GM21528 (cell line): ENCODE measurements around the gene WWOX.

Experiments used
- ATAC-seq: cut with Tn5 transposase; IDR thresholded peaks from one replicate; pipeline ENCODE4 v1.9.1; 2021; ENCODE audit warnings: mild to moderate bottlenecking, moderate library complexity; ENCODE audit not compliant: unreplicated experiment, low FRiP score

The WWOX gene

DNA sequence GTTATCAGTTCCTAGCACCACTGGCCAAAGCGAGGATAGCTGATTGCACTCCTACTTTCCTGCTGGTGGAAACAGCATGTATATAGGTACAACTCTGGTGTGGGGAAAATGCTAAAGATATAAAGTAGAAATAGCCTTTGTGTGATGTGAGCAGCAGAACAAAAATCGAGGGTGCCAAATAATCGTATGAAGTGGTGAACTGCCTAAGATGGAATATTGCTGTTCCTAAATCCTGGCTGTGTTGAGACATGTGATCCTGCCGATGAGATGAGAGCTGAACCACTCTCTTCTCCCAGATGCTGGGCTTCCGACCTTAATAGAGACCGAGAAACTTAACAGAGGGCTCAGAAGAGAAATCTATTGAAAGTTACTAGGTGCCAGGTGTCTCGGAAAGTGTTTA is 117.8 kb downstream of the WWOX start:
- ATAC-seq: no peak

DNA sequence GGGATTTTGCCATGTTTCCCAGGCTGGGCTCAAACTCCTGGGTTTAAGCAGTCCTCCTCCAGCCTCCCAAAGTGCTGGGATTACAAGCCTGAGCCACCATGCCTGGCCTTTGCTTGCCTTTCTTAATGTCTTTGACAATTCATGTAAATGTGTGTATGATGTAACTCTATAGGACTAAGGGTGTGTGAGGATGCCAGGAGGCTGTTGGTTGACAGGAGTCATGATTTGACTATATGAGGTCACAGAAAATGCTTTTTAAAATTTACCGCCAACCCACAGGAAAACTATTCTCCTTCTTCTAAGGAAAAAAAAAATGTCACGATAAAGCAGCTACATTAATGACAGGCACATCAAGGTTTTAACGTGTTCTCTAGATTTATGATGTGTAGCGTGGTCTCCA is 118.8 kb downstream of the WWOX start:
- ATAC-seq: no peak

DNA sequence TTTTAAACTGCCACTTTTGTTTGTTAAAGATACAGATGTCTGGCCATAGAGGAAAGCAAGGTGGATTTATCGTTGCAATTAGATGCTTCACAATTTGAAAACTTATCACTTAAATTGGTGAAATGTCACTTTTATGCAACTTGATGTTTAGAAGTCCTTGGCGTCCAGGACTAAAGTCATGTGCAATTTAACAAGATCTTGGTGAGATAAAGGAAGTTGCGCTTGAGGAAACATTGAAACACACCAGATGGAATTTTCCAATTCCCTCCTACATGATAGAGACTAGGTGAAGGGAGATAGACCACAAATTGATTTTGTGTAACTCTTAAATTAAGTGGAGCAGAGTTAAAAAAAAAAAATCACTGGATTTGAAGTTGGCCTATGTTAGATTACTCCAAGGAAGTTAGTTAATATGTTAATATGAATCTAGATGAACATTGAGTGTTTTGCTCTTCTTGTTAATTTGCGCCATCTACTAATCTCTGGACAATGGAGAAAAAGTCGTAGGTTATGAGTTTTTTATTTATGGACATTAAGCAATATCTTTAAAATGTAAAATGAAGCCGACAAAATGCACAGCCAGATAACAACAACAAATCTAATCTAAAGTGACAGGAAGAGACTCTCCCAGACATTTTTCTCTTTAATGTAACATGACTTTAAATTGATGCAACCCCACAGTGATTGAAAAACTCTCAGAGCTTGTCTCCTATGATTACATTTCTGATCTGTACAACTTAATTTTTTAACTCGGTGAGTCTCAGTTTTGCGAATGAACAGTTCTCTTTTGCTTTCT is 119.6 kb downstream of the WWOX start:
- no peak for ATAC-seq

DNA sequence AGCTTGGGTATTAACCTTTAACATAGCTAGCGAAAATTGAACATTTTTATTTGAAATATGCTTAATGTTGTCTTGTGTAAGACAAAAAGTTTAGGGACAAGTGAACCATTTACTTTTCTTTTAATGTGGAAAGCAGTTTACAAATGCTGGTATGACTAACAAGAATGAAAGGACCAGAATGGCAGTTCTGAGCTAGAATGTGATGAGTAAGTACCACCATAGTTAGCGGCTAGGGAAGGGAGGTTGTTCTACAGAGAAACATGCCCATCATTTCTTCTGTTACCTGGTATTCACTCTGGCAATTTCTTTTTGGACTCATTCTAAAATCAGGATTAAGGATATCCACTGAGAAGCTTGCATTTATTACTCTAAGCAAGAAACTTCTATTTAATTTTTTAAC is 121.1 kb downstream of the WWOX start:
- ATAC-seq: no peak

DNA sequence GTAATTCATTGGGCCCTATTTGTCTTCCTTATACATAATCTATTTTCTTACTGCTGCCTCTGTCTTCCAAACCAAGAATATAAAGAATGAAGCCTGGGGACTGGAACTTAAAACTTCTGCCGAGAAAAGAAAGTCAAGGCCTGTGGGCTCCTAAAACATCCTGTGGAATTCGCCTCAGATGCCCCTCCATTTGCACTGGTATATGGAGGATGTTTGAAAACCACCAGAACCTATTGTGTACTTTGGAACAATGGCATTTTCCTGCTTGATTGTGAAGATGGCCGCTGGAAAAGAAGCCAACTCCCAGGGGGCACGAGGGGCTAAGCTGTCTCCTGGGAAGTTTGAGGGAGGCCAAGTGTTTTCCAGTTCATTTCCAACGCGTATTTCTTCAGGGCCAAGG is 122.4 kb downstream of the WWOX start:
- ATAC-seq: no peak

DNA sequence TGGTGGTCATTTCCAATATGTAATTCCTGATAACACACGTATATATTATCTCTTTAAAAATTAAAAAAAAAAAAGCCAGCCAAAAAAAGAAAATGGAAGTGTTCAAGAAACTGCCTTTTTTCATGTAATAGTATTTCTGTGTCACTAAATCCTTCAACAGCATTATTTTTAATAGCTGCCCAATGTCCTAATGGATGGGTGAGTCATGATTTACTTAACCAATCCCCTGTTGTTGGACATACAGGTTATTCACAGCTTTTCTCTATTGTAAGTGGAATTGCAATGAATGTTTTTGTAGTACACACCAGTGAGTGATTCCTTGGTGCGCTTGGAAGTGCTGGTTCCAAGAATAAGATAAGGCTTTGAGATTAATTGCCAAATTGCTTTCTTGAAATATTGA is 124.9 kb downstream of the WWOX start:
- ATAC-seq: no peak

DNA sequence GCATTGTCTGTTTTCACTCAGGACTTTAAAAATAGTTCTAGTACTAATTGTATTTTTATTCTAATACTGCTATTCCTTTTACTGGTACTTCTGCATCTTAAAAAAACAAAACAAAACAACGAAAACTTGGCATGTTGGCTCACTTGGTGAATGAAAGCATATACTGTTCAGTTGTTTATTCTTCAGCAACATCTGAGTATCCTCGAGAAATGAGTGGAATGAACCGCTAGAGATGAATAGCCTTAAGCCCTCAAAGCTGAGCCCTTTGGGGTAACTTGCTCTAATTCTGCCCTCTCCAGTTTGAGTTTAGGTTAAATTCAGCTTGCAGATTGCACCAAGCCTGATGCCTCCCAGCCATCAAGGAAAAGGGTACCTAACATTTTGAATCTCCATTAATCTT is 126.5 kb downstream of the WWOX start:
- ATAC-seq: no peak

DNA sequence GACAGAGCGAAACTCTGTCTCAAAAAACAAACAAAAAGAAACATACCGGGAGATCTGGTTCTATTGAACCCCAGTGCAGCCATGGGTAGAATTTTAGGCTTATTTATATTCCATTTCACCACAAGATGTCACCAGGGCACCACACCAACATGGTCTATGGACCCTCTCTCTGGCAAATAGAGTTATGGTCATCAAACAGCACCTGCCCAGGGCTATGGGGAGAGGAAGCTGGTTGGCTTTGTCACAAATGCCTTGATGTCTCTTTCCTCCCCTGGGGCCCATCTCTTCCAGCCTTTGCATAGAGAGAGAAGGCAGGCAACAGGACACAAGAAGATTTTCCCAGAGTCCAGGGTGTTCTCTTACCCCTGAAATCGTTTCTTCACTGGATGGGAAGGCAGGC is 128.4 kb downstream of the WWOX start:
- no peak for ATAC-seq

DNA sequence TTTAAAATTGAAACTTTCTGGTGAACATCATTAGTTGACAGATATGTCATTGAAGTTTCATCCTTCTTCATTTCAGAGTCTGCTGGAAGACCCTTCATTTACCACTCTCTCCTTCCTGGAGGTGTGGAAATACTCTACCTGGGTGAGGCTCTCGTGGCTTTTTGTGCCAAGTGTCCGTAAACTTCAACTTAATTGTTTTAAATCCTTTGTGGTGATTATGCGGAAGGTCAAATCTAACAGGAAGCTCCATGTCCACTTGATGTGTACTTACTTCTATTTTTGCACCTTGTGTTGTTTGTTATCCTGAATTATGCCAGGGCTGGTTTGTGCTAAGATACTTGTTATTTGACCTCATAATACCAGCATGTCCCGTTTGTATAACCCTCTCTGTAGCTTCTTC is 129.2 kb downstream of the WWOX start:
- no peak for ATAC-seq

DNA sequence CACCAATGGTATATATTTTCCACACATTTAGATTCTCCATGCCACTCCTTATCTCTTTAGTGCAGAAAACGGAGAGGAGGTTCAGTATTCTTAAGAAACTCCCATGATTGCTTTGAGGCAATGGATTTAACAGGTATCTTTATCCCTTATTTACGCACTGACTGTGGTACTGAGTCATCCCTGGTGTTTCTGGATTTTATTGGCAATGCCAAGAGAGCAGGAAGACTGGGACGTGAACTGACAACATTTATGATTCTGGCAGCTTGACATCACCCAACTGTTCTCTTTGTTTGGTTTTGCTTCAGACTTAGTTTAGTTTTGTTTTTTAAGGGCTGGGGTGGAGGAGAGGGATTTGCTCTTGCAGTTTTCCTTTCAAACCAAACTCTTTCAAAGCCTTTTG is 131.4 kb downstream of the WWOX start:
- ATAC-seq: no peak

DNA sequence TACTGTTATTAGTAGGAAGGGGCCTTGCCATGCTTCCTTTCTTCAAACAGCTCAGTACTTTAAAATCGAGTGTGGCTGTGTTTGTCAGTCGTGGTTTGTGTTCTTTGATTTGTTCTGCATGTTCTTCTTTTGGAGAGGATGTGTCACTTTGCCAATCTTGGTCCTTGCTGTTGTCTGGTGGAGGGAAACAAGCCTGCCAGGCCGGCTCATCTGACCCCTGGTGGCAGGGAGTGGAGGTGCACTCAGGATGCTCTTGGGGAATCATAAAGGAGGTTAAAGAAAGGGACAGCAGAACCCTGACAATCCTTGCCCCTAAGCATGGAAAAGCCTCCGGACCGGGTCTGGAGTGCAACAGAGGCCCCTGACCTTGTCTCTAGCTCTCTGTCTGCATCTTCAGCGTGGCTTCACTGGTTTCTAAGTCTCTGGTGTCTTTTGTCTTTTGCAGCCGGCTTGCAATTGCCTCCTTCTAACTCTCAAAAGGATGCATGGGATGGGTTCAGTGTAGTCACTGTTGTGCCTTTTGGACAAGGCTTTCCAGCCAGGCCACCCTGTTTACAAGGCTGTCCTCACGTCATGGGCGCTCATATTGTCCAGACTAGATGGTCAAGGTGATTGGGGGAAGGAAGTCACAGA is 135.8 kb downstream of the WWOX start:
- ATAC-seq: peak; percentile 87

DNA sequence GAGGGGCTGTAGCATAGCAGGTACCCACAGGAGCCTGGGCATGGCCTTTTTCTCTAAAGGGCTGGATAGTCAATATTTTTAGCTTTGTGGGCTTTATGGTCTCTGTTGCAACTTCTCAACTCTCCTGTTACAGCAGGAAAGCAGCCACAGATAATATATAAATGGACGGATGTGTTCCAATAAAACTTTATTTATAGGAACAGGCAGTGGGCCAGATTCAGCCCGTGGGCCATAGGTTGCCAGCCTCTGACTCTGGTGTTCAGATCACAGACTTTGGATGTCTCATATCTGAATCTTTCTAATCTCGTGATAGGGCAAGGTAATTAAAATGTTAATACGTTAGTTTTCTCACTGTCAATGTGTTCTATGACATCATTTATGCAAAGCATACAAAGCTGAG is 136.4 kb downstream of the WWOX start:
- no peak for ATAC-seq

DNA sequence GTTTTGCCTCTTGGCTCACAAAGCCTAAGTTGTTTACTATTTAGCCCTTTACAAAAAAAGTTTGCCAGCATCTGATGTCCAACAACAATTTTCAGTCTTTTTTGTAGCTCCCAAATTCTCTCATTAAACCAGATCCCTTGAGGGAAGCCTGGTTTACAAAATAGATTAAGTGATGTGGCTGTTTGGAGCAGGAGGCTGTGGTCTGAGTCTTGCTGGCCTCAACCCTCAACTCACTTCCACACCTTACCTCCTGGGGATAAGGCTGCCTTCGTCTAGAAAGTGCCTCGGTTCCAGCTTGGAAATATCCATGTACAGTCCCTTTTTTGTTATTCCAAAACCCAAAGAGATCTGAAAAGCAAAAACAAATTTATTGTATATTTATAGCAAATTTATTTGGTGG is 138.4 kb downstream of the WWOX start:
- no peak for ATAC-seq

DNA sequence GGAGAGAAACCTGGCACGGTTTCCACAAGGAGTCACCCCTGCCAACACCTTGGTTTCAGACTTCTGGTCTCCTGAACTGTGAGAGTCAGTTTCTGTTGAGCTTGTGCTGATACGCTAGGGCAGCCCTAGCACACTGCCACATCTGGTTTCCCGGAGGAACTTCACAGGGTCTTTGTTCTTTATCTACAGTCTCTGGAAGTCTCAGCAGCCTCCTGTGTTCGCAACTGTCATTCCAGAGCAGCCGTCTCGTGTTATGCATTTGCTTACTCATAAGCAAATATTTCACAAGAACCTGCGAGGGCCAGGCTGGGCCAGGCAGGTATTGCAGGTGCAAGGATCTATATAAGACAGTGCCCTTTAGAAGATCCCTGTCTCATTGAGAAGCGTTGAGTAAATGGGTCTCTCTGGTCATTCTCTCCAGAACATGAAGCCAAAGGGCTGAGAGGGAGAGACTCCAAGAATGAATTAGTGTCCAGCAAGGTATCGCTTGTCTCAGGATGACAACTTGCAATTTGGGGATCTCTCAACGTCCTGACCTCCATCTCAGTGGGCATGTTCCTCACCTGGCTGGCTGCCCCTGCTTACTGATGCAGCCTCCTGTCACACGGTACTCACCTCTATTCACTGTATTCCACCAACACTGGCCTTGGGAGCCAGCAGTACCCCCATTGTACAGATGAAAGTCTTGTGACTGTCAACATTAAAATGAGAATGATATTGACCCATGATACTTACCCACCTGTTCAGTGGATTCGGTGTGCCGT is 141.2 kb downstream of the WWOX start:
- no peak for ATAC-seq

DNA sequence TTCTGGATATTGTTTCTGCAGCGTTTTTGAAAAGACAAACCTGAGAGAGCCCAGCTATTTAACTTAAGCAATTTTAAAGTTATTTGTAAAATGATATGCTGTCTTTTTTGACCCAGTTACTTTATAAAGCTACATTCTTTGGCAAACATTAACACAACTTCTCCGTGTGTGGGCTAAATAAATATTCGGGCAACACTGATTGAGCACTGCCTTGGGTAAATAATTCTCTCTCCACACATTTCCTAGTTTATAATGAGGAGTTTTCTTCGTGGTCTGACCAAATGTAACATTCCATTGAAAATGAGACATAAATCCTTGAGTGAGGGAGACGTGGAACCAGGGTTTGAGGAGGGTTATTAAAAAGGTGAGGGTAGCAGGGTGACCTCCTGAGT is 142.8 kb downstream of the WWOX start:
- no peak for ATAC-seq

DNA sequence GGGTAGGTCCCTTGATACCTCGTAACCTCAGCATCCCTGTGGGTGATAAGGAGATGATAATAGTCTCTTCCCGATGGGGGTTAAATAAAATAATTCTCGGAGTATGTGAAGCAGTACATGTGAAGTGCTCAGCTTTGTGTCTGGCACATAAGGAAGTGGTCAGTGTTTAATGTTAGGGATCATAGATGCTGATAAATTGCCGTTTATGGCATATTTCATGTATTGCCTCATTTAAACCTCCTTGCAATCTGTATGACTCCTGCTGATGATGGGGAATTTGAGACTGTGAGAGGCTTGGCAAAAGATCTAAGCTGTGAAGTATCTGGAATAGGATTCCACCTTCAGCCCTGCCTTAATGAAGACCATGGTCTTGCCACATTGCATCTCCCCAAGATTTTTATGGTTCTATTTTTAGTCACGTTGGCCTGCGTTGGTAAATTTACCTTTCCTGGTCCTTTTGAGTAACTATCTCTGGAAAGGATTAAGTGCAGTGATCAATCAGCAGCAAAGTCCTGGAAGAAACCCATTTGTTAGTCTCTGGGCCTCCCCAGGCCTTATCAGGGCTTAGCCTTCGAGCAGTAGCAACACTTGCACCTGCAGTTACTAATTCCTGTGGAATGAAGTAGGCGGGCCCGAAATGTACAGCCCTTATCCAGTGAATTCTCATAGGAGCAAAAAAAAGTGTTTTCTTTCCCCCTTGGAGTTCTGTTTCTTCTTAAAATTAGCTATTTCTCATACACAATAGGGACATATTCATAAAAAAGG is 144.9 kb downstream of the WWOX start:
- no peak for ATAC-seq

DNA sequence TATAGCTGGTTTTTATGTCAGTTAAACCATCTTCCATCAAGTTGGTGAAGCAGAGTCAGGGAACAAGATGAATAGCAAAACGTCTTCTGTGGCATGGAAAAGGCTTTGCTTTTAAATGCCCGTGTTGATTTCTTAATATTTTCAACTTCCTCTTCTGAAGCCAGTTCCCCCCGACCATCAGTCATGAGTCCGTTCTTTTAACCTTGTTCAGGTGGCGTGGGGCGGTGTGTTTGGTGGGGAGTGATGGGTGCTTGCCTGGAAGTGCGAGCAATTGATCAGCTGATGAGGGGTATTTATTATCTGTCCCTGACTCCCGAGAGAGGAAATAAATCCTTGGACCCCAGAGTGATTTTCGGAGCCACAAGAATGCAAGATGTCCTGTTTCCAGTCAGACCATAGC is 147.1 kb downstream of the WWOX start:
- ATAC-seq: no peak

DNA sequence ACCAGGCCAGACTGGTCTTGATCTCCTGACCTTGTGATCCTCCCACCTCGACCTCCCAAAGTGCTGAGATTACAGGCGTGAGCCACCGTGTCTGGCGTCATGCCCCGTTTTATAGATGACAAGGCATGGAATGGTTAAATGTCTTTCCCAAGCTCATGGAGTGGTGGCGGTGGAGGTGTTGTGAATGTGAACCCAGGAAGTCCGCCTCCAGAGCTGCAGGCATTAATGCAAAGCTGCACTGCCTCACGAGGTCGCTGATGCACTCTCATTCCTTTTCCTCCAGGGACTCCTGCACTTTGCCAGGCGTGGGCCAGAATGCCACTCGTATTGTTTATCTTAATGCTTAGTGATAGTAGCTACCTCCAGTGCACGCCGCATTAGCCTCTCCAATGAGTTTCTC is 149.6 kb downstream of the WWOX start:
- no peak for ATAC-seq

DNA sequence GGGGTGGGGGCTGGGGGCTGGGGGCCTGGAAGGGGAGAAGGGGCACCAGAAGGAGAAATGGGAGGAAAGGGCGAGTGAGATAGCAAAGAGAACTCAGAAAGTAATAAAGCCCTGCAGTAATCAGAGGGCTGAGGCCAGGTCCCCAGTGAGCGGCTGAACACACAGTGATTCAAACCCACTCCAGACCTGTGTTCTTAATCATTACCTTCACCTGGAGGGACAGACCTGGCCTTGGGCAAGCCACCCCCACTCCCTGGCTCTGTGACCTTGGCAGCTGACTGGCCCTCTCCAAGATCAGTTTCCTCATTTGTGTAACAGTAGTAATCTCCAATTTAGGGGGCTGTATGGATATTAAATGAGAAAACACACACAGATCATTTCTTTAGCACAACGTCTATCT is 150.4 kb downstream of the WWOX start:
- ATAC-seq: no peak

DNA sequence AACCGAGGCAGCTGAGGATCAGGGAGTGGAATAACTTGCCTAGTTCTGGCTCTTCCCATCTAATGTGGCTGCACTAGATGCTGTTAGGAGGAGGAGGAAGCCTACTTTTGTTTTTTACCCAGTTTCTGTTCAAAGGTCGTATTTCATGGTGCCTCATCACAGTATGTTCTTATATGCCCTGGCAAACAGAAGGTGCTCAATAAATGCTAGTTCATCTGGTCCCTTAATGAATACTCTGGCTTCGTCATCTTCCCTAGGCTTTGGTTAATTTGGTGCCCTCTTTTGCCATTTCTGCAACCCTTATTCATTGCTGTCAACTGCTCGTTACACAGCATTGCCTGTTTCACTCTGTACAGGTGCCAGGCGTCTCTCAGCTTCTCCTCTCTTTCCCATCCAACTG is 151.7 kb downstream of the WWOX start:
- no peak for ATAC-seq

DNA sequence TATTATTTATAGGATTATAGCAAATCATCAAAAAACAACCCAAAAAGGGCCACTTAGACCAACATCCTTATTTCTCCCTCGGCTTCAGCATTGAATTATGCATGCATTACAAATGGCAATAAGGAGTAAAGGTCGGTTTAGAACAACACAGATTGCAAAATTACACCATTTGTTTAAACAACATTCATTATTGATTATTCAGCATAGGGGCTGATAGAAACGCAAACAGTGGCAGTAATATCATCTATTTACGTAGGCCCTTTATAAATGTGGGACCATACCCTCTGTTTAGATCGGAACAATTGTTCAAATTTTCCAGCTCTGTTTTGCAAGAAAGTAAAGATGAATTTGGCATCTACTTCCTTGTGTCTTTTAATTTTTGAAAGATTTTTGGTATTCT is 153.3 kb downstream of the WWOX start:
- ATAC-seq: no peak
